DOHH2 (cell line): ENCODE measurements around the gene FMNL2.

Source experiments
- EZH2phosphoT487 ChIP-seq: fragments of 200-600 bp; sonication (generic); IDR thresholded peaks from 2 replicates; pipeline ENCODE4 v1.6.1; 2017; ENCODE audit warnings: borderline replicate concordance, mild to moderate bottlenecking, antibody characterized with exemption, low read length, moderate library complexity, mixed read lengths
- TF ChIP-seq, protein P1 (sequence below): fragments of 200-600 bp; sonication (generic); IDR thresholded peaks from one replicate; pipeline ENCODE4 v1.5.1; 2014; ENCODE audit warnings: antibody characterized with exemption, mild to moderate bottlenecking, low read depth, low read length; ENCODE audit not compliant: poor library complexity, severe bottlenecking

DNA sequence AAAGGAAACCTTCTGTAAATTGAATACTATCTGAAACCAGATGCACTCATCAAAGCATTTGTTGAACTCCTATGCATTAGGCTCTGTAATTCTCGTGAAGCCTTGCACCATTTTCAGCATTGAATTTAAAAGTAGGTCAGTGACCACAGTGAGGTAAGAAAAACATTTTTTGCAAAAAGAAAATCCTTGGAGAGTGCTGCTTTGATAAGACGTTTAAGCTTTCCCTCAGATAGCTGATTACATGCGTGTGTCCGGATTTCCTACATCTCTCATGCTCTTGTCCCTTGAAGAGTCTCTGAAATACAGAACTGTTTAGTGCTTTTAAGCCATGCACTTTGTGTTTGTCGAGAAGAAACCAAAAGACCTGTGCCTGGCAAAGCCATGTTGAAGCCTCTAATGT, 113.6 kb downstream of the FMNL2 start:
- TF ChIP-seq, protein P1, sequence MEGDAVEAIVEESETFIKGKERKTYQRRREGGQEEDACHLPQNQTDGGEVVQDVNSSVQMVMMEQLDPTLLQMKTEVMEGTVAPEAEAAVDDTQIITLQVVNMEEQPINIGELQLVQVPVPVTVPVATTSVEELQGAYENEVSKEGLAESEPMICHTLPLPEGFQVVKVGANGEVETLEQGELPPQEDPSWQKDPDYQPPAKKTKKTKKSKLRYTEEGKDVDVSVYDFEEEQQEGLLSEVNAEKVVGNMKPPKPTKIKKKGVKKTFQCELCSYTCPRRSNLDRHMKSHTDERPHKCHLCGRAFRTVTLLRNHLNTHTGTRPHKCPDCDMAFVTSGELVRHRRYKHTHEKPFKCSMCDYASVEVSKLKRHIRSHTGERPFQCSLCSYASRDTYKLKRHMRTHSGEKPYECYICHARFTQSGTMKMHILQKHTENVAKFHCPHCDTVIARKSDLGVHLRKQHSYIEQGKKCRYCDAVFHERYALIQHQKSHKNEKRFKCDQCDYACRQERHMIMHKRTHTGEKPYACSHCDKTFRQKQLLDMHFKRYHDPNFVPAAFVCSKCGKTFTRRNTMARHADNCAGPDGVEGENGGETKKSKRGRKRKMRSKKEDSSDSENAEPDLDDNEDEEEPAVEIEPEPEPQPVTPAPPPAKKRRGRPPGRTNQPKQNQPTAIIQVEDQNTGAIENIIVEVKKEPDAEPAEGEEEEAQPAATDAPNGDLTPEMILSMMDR: no peak
- TF ChIP-seq EZH2phosphoT487: no peak
